A673 (cell line): ENCODE measurements around the gene SLC40A1. TPM values are rescaled to one million over a fixed set of nuclear protein-coding genes. Genes with fewer than 3 reads are reported as not detected.
"Not testable (repeated sequence)": the region's sequence is repeated elsewhere in the genome, so short reads cannot be mapped to it uniquely, and the experiment has no call there.

Experiments used
- BruUV-seq: library from RNA; stranded (reverse); fragments of 400-500 nt; replicated peaks from 2 replicates; lab custom pipeline; 2021; lab: Mats Ljungman, UMichigan
- CTCF ChIA-PET: fragments of 300-600 bp; sonication (Branson Sonifier 250); formaldehyde crosslinking; loops from one replicate; lab custom pipeline; 2022; ENCODE audit warnings: antibody characterized with exemption; lab: Charles Lee
- POLR2A ChIA-PET: fragments of 300-600 bp; sonication (Branson Sonifier 250); formaldehyde crosslinking; loops from one replicate; lab custom pipeline; 2022; ENCODE audit warnings: antibody characterized with exemption; ENCODE audit not compliant: low non-redundant PET; lab: Charles Lee
- DNase-seq: peaks from one replicate; pipeline ENCODE4 v3.0.0-alpha.2; 2015; ENCODE audit warnings: low spot score
- H3K27ac ChIP-seq: fragments of 200-600 bp; sonication (generic); 2 replicates; pipeline ENCODE4 v1.5.1; 2016; ENCODE audit warnings: mixed run types, low read depth, mild to moderate bottlenecking, mixed read lengths, antibody characterized with exemption, low read length; ENCODE audit not compliant: poor library complexity, severe bottlenecking
- H3K27me3 ChIP-seq: fragments of 200-600 bp; sonication (generic); replicated peaks from 2 replicates; pipeline ENCODE4 v1.6.1; 2017; ENCODE audit warnings: mixed run types, low read depth, mild to moderate bottlenecking, mixed read lengths, antibody characterized with exemption, low read length; ENCODE audit not compliant: insufficient read depth, poor library complexity
- H3K36me3 ChIP-seq: fragments of 200-600 bp; sonication (generic); 2 replicates; pipeline ENCODE4 v1.6.1; 2016; ENCODE audit warnings: mixed run types, mild to moderate bottlenecking, mixed read lengths, antibody characterized with exemption, low read length; ENCODE audit not compliant: insufficient read depth, poor library complexity, severe bottlenecking
- H3K4me1 ChIP-seq: fragments of 200-600 bp; sonication (generic); 2 replicates; pipeline ENCODE4 v1.6.1; 2017; ENCODE audit warnings: mixed run types, mild to moderate bottlenecking, mixed read lengths, antibody characterized with exemption, low read length; ENCODE audit not compliant: insufficient read depth, poor library complexity, severe bottlenecking
- H3K4me3 ChIP-seq: fragments of 200-600 bp; sonication (generic); 2 replicates; pipeline ENCODE4 v1.5.1; 2016; ENCODE audit warnings: low read depth, mixed run types, mild to moderate bottlenecking, mixed read lengths, low read length; ENCODE audit not compliant: poor library complexity, severe bottlenecking
- H3K9me3 ChIP-seq: fragments of 200-600 bp; sonication (generic); 2 replicates; pipeline ENCODE4 v1.6.1; 2016; ENCODE audit warnings: mixed run types, low read depth, mild to moderate bottlenecking, mixed read lengths, antibody characterized with exemption, low read length; ENCODE audit not compliant: poor library complexity, severe bottlenecking
- CTCF ChIP-seq: fragments of 300-800, 200-600 bp; sonication (generic); conservative IDR thresholded peaks from 2 replicates; pipeline ENCODE4 v1.5.1; 2017; ENCODE audit warnings: low read depth, mild to moderate bottlenecking, antibody characterized with exemption, low read length, moderate library complexity, mixed read lengths
- EZH2 ChIP-seq: fragments of 200-600 bp; sonication (generic); IDR thresholded peaks from 2 replicates; pipeline ENCODE4 v1.6.1; 2017; ENCODE audit warnings: borderline replicate concordance, low read depth, mild to moderate bottlenecking, mixed read lengths, antibody characterized with exemption, low read length; ENCODE audit not compliant: poor library complexity, severe bottlenecking
- intact Hi-C: fragments of 100-400 bp; cut with micrococcal nuclease; formaldehyde crosslinking; loops from one replicate; pipeline ENCODE4 v1.10.0; 2022; ENCODE audit not compliant: unreplicated experiment
- total RNA-seq: library from RNA; stranded (reverse); gene quantifications from 2 replicates; pipeline ENCODE4 v1.2.3, GENCODE V29; 2021

The SLC40A1 gene
- total RNA-seq, 1 experiment from 2014 or later: 1.9 TPM

GRCh38 chr2:189608795-189609422 lies 28.3 kb upstream of the SLC40A1 start:
- H3K4me1 ChIP-seq: peaks cover 10% of the 10 kb centered on the region
- BruUV-seq: no TSS peak
- no peak for DNase-seq

GRCh38 chr2:189608170-189608569 lies 27.6 kb upstream of the SLC40A1 start:
- no peaks in the 10 kb centered on the region for H3K27me3 ChIP-seq
- POLR2A ChIA-PET: interaction anchor here (0.6 kb wide), 1 partner anchor 9 kb away, joined by 4 read pairs; no protein-coding TSS in a partner anchor

More at GRCh38 chr2:189608795-189609422, 28.3 kb upstream of the SLC40A1 start:
- Histone ChIP-seq H3K27ac (no peak overlapping the region), H3K4me3 (no peak overlapping the region), H3K9me3 (no peaks in the 10 kb centered on the region), H3K27me3 (no peaks in the 10 kb centered on the region), H3K36me3 (no peaks in the 10 kb centered on the region)
- ChIA-PET POLR2A (no interaction called here), CTCF (no interaction called here)
- TF ChIP-seq CTCF (no peak), EZH2 (no peak)
- intact Hi-C loops: no loop called here

GRCh38 chr2:189602233-189602632 lies 21.6 kb upstream of the SLC40A1 start:
- H3K4me1 ChIP-seq: no peaks in the 10 kb centered on the region

More at GRCh38 chr2:189608170-189608569, 27.6 kb upstream of the SLC40A1 start:
- BruUV-seq: no TSS peak
- CTCF ChIA-PET: no interaction called here
- no peak overlapping the region for H3K27ac ChIP-seq
- no peaks in the 10 kb centered on the region for H3K9me3 ChIP-seq
- H3K36me3 ChIP-seq: no peaks in the 10 kb centered on the region
- no peak for DNase-seq
- TF ChIP-seq EZH2 (no peak), CTCF (no peak)
- H3K4me3 ChIP-seq: no peak overlapping the region
- intact Hi-C loops: no loop called here
- peaks cover 4% of the 10 kb centered on the region for H3K4me1 ChIP-seq

GRCh38 chr2:189601652-189602051 lies 21.1 kb upstream of the SLC40A1 start:
- H3K4me1 ChIP-seq, H3K9me3 ChIP-seq, DNase-seq, BruUV-seq, H3K36me3 ChIP-seq, H3K4me3 ChIP-seq, CTCF ChIA-PET, POLR2A ChIA-PET, intact Hi-C loops, H3K27ac ChIP-seq, H3K27me3 ChIP-seq: not testable (repeated sequence)

More at GRCh38 chr2:189602233-189602632, 21.6 kb upstream of the SLC40A1 start:
- BruUV-seq: no TSS peak
- intact Hi-C loops: no loop called here
- no peaks in the 10 kb centered on the region for H3K27me3 ChIP-seq
- ChIA-PET CTCF (no interaction called here), POLR2A (no interaction called here)
- H3K4me3 ChIP-seq: no peak overlapping the region
- no peaks in the 10 kb centered on the region for H3K9me3 ChIP-seq
- TF ChIP-seq CTCF: no peak
- TF ChIP-seq EZH2: no peak
- no peaks in the 10 kb centered on the region for H3K36me3 ChIP-seq
- no peak for DNase-seq
- no peak overlapping the region for H3K27ac ChIP-seq
